ENCODE results near the gene KLB.

DNA sequence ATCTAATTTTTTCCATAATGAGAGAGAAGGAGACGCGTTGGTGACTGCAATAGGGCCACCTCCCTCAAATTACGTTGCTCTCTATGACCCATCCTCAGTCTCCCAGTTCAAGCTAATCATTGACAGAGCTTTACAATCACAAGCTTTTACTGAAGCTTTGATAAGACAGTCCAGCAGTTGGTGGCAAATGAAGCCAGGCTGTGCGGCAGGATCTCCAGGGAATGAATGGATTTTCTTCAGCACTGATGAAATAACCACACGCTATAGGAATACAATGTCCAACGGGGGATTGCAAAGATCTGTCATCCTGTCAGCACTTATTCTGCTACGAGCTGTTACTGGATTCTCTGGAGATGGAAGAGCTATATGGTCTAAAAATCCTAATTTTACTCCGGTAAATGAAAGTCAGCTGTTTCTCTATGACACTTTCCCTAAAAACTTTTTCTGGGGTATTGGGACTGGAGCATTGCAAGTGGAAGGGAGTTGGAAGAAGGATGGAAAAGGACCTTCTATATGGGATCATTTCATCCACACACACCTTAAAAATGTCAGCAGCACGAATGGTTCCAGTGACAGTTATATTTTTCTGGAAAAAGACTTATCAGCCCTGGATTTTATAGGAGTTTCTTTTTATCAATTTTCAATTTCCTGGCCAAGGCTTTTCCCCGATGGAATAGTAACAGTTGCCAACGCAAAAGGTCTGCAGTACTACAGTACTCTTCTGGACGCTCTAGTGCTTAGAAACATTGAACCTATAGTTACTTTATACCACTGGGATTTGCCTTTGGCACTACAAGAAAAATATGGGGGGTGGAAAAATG lies at the start of gene KLB:
- TF ChIP-seq, protein P1, sequence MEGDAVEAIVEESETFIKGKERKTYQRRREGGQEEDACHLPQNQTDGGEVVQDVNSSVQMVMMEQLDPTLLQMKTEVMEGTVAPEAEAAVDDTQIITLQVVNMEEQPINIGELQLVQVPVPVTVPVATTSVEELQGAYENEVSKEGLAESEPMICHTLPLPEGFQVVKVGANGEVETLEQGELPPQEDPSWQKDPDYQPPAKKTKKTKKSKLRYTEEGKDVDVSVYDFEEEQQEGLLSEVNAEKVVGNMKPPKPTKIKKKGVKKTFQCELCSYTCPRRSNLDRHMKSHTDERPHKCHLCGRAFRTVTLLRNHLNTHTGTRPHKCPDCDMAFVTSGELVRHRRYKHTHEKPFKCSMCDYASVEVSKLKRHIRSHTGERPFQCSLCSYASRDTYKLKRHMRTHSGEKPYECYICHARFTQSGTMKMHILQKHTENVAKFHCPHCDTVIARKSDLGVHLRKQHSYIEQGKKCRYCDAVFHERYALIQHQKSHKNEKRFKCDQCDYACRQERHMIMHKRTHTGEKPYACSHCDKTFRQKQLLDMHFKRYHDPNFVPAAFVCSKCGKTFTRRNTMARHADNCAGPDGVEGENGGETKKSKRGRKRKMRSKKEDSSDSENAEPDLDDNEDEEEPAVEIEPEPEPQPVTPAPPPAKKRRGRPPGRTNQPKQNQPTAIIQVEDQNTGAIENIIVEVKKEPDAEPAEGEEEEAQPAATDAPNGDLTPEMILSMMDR (IDR thresholded peaks at IDR 0.05; ENCODE audit: low read depth, low read length, poor library complexity, severe bottlenecking) = no peak
- TF ChIP-seq EZH2phosphoT487 (IDR thresholded peaks at IDR 0.05; ENCODE audit: borderline replicate concordance, low read length) = no peak
